Endothelial cell of umbilical vein (primary cell): ENCODE measurements around the gene PTPRE. TPM values are rescaled to one million over a fixed set of nuclear protein-coding genes. Genes with fewer than 3 reads are reported as not detected.

ENCODE experiments used
- BruUV-seq: library from RNA; stranded (reverse); fragments of 400-500 nt; replicated peaks from 2 replicates; lab custom pipeline; 2021; lab: Mats Ljungman, UMichigan
- CTCF ChIA-PET: fragments of 300-600, 350-600 bp; sonication (Branson Sonifier 250); formaldehyde crosslinking; loops from one replicate; lab custom pipeline; 2021; ENCODE audit warnings: antibody characterized with exemption, inconsistent platforms; lab: Charles Lee
- POLR2A ChIA-PET: fragments of 300-600, 350-600 bp; sonication (Branson Sonifier 250); formaldehyde crosslinking; loops from one replicate; lab custom pipeline; 2021; ENCODE audit warnings: antibody characterized with exemption, inconsistent platforms; lab: Charles Lee
- DNase-seq: peaks from one replicate; pipeline ENCODE4 v3.0.0-alpha.2; 2011; ENCODE audit warnings: low read depth, low spot score
- FAIRE-seq: peaks from 2 replicates; lab custom pipeline; 2011; peaks lifted over from hg19 to GRCh38; lab: Jason Lieb, UNC
- H2AFZ ChIP-seq: 2 replicates; pipeline ENCODE4 v1.6.0; 2012; ENCODE audit warnings: low read depth, low read length, control low read depth, inconsistent platforms
- H3K27ac ChIP-seq: 2 replicates; pipeline ENCODE4 v1.5.1; 2011; ENCODE audit warnings: low read depth, mild to moderate bottlenecking, control low read depth, low read length, moderate library complexity; ENCODE audit not compliant: insufficient read depth
- H3K27me3 ChIP-seq, 2 experiments: 2 replicates each; pipeline versions ENCODE4 v1.6.0 to v1.6.1; 2011; ENCODE audit warnings: low read length in 2 of 2, mixed read lengths in 1 of 2; ENCODE audit not compliant: control insufficient read depth in 2 of 2, insufficient read depth in 2 of 2
- H3K36me3 ChIP-seq, 2 experiments: 2 replicates in 1 of 2; 3 replicates in 1 of 2; pipeline ENCODE4 v1.5.1; 2011; ENCODE audit warnings: low read length in 2 of 2, mild to moderate bottlenecking in 1 of 2, moderate library complexity in 1 of 2; ENCODE audit not compliant: control insufficient read depth in 2 of 2, insufficient read depth in 2 of 2; ENCODE audit errors: extremely low read depth in 1 of 2
- H3K4me1 ChIP-seq: 3 replicates; pipeline ENCODE4 v1.5.1; 2011; ENCODE audit warnings: mild to moderate bottlenecking, low read length; ENCODE audit not compliant: control insufficient read depth, insufficient read depth; ENCODE audit errors: extremely low read depth
- H3K4me2 ChIP-seq: 2 replicates; pipeline ENCODE4 v1.6.1; 2011; ENCODE audit warnings: low read length, control low read depth, mixed read lengths; ENCODE audit not compliant: insufficient read depth
- H3K4me3 ChIP-seq, 3 experiments: fragments of 200-600 bp in 1 of 3; sonication (generic), shearing (Covaris generic) in 1 of 3; replicated peaks in 1 of 3; 2 replicates each; pipeline ENCODE4 v1.5.1; 2011 to 2016; ENCODE audit warnings: control low read depth in 3 of 3, low read length in 3 of 3, mild to moderate bottlenecking in 2 of 3, inconsistent platforms in 1 of 3, low read depth in 1 of 3, moderate library complexity in 1 of 3; ENCODE audit not compliant: insufficient read depth in 1 of 3
- H3K79me2 ChIP-seq: 2 replicates; pipeline ENCODE4 v1.6.0; 2012; ENCODE audit warnings: low read length, inconsistent platforms; ENCODE audit not compliant: control insufficient read depth, insufficient read depth
- H3K9ac ChIP-seq: replicated peaks from 2 replicates; pipeline ENCODE3; 2011; ENCODE audit warnings: low read length, control low read depth; ENCODE audit not compliant: insufficient read depth; ENCODE audit errors: extremely low read depth
- H3K9me1 ChIP-seq: replicated peaks from 3 replicates; pipeline ENCODE4 v1.6.0; 2011; ENCODE audit warnings: mild to moderate bottlenecking, low read length; ENCODE audit not compliant: control insufficient read depth, insufficient read depth; ENCODE audit errors: extremely low read depth
- H3K9me3 ChIP-seq: replicated peaks from 2 replicates; pipeline ENCODE4 v1.5.1; 2012; ENCODE audit warnings: low read length, inconsistent platforms; ENCODE audit not compliant: control insufficient read depth, insufficient read depth
- H4K20me1 ChIP-seq: replicated peaks from 2 replicates; pipeline ENCODE3; 2011; ENCODE audit warnings: mild to moderate bottlenecking, low read length; ENCODE audit not compliant: control insufficient read depth, insufficient read depth; ENCODE audit errors: extremely low read depth
- CTCF ChIP-seq, 2 donors: IDR thresholded peaks; 1 replicate in 1 of 2; 2 replicates in 1 of 2; pipeline ENCODE4 v1.5.1; 2011; ENCODE audit warnings: low read length in 2 of 2, mild to moderate bottlenecking in 2 of 2, moderate library complexity in 2 of 2, control low read depth in 1 of 2, inconsistent platforms in 1 of 2, low read depth in 1 of 2; ENCODE audit not compliant: insufficient read depth in 1 of 2; ENCODE audit errors: extremely low read depth in 1 of 2
- EZH2 ChIP-seq: IDR thresholded peaks from 2 replicates; pipeline ENCODE4 v1.6.1; 2012; ENCODE audit warnings: borderline replicate concordance, low read depth, mild to moderate bottlenecking, moderate library complexity, low read length, inconsistent platforms; ENCODE audit not compliant: severe bottlenecking
- FOS ChIP-seq: IDR thresholded peaks from 2 replicates; pipeline ENCODE4 v1.6.1; 2011; ENCODE audit warnings: mild to moderate bottlenecking, low read length, moderate library complexity, borderline replicate concordance; ENCODE audit not compliant: insufficient read depth
- GATA2 ChIP-seq: IDR thresholded peaks from 2 replicates; pipeline ENCODE4 v1.7.0; 2011; ENCODE audit warnings: low read depth, mild to moderate bottlenecking, moderate library complexity, mixed read lengths, low read length; ENCODE audit not compliant: insufficient read length, insufficient read depth
- MAX ChIP-seq: IDR thresholded peaks from 2 replicates; pipeline ENCODE4 v1.6.1; 2011; ENCODE audit not compliant: insufficient read depth, insufficient read length
- POLR2A ChIP-seq: IDR thresholded peaks from 2 replicates; pipeline ENCODE4 v1.6.1; 2012; ENCODE audit warnings: low read depth, mild to moderate bottlenecking, control low read depth, low read length
- POLR2AphosphoS5 ChIP-seq: IDR thresholded peaks from 2 replicates; pipeline ENCODE4 v1.6.1; 2012; ENCODE audit warnings: low read depth, mild to moderate bottlenecking, control low read depth, low read length, moderate library complexity; ENCODE audit not compliant: insufficient read depth
- dilution Hi-C: fragments of 300-500 bp; cut with MboI; formaldehyde crosslinking; loops from one replicate; pipeline ENCODE4 v1.15.0; 2019; ENCODE audit warnings: low sequenced_read_pairs; ENCODE audit not compliant: extremely low pct_ligation_motif_present
- intact Hi-C: fragments of 100-400 bp; cut with micrococcal nuclease; formaldehyde crosslinking; loops from one replicate; pipeline ENCODE4 v1.10.0; 2022
- polyA plus RNA-seq, 4 experiments: library from polyadenylated mRNA; depleted of rRNA in 3 of 4; stranded (reverse) in 3 of 4; unstranded in 1 of 4; fragments of >200 nt; gene quantifications; 2 replicates each; pipeline versions ENCODE4 v1.2.1 to v1.2.3, GENCODE V29; 2011 to 2012; ENCODE audit warnings: missing spikeins in 1 of 4
- total RNA-seq: library from RNA; stranded (reverse); gene quantifications from 2 replicates; pipeline ENCODE4 v1.2.3, GENCODE V29; 2021

The PTPRE gene
- total and polyA plus RNA-seq, 2 donors (not counting 3 experiments of a cell fraction or from before 2014, with no cell fraction given) = 37.3 to 116 TPM

DNA sequence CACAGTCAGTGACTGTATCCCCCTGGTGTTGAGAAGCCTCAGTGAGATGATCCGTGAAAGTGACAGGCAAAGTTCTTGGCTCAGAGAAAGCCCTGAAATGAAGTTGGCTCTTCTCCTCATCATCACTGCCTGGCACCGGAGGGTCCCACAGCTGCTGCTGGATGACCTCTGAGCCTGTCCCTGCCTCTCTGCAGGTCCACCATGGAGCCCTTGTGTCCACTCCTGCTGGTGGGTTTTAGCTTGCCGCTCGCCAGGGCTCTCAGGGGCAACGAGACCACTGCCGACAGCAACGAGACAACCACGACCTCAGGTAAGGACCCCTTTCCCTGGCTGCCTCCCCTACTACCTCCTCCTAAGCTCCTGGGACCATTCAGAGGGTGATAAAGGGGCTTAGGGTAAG, 133.8 kb downstream of the PTPRE start:
- intact Hi-C loops = no loop called here
- Histone ChIP-seq H3K9me1 (no peaks in the 10 kb centered on the region), H2AFZ (no peak overlapping the region), H4K20me1 (no peaks in the 10 kb centered on the region), H3K36me3 (peaks cover 0 to 26% of the 10 kb centered on the region in 2 experiments), H3K27me3 (no peaks in the 10 kb centered on the region), H3K4me2 (no peak overlapping the region), H3K9ac (no peak overlapping the region), H3K4me1 (peaks cover 19% of the 10 kb centered on the region), H3K27ac (no peak overlapping the region), H3K79me2 (peaks cover 22% of the 10 kb centered on the region), H3K4me3 (no peak overlapping the region), H3K9me3 (no peaks in the 10 kb centered on the region)
- no TSS peak for BruUV-seq
- ChIA-PET CTCF (interaction anchor here (1.0 to 1.2 kb wide), 2 partner anchors 79 to 135 kb away, joined by 3 read pairs; no protein-coding TSS in a partner anchor), POLR2A (no interaction called here)
- dilution Hi-C loops = no loop called here
- DNase-seq = no peak
- no peak for FAIRE-seq
- TF ChIP-seq EZH2 (no peak), GATA2 (no peak), CTCF (IDR thresholded peaks at IDR 0.05; ENCODE audit: extremely low read depth in 1 of 2, insufficient read depth in 1 of 2, low read depth in 1 of 2, low read length in 2 of 2) (no peak), MAX (no peak), POLR2A (no peak), FOS (no peak), POLR2AphosphoS5 (no peak)
